ENCODE results near the gene ADCY2. TPM values are rescaled to one million over a fixed set of nuclear protein-coding genes. Genes with fewer than 3 reads are reported as not detected.

ADCY2 gene
- total RNA-seq, 2 donors from 2014 or later = not detected

DNA sequence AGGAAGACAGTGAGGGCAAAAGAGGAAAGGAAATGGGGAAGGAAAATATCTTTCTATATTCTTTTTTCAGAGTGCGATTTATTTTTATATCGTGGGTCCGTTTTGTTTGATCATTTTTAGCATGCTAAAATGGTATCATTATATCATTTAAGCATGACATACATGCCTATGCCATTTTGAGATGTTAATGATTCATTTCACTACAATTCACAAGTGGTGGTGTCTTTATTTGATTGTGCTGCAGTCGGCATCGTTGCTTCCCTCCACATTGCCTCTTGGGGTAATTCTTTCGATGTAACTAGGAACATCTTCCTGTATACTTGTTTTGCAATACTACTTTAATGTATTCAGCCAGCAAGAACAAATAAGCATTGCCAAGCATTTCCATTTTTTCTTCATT, 309.8 kb downstream of the ADCY2 start:
- no peak overlapping the region for H3K4me3 Mint-ChIP-seq
- peaks cover 3% of the 10 kb centered on the region for H3K9me3 Mint-ChIP-seq
- no peaks in the 10 kb centered on the region for H3K27me3 Mint-ChIP-seq
- no peaks in the 10 kb centered on the region for H3K36me3 Mint-ChIP-seq
- no peaks in the 10 kb centered on the region for H3K4me1 Mint-ChIP-seq (ENCODE audit: low read depth in 2 of 2)
- no peak for ATAC-seq
- DNase-seq (ENCODE audit: low spot score) = no peak
- no peak overlapping the region for H3K27ac Mint-ChIP-seq

GRCh38 chr5:7706256-7706655, 310.3 kb downstream of the ADCY2 start:
- no peak for ATAC-seq
- no peaks in the 10 kb centered on the region for H3K36me3 Mint-ChIP-seq

GRCh38 chr5:7714119-7714518, 318.2 kb downstream of the ADCY2 start:
- no peak overlapping the region for H3K4me3 Mint-ChIP-seq
- no peaks in the 10 kb centered on the region for H3K36me3 Mint-ChIP-seq
- no peak overlapping the region for H3K27ac Mint-ChIP-seq
- DNase-seq (ENCODE audit: low spot score) (no peak), ATAC-seq (no peak)
- no peaks in the 10 kb centered on the region for H3K9me3 Mint-ChIP-seq
- H3K4me1 Mint-ChIP-seq (ENCODE audit: low read depth in 2 of 2) = no peaks in the 10 kb centered on the region
- peaks cover 0 to 6% of the 10 kb centered on the region in 2 donors for H3K27me3 Mint-ChIP-seq

More at GRCh38 chr5:7706256-7706655, 310.3 kb downstream of the ADCY2 start:
- DNase-seq (ENCODE audit: low spot score) = no peak
- H3K4me3 Mint-ChIP-seq = no peak overlapping the region
- no peaks in the 10 kb centered on the region for H3K4me1 Mint-ChIP-seq (ENCODE audit: low read depth in 2 of 2)
- no peaks in the 10 kb centered on the region for H3K27me3 Mint-ChIP-seq
- H3K27ac Mint-ChIP-seq = no peak overlapping the region
- peaks cover 3% of the 10 kb centered on the region for H3K9me3 Mint-ChIP-seq

GRCh38 chr5:7714697-7715096, 318.8 kb downstream of the ADCY2 start:
- no peaks in the 10 kb centered on the region for H3K36me3 Mint-ChIP-seq
- H3K4me1 Mint-ChIP-seq (ENCODE audit: low read depth in 2 of 2) = no peaks in the 10 kb centered on the region
- DNase-seq (ENCODE audit: low spot score) (no peak), ATAC-seq (peak in 1 of 2 donors; percentile 36)
- H3K27ac Mint-ChIP-seq = no peak overlapping the region
- no peak overlapping the region for H3K4me3 Mint-ChIP-seq
- no peaks in the 10 kb centered on the region for H3K9me3 Mint-ChIP-seq
- H3K27me3 Mint-ChIP-seq = peaks cover 0 to 6% of the 10 kb centered on the region in 2 donors

DNA sequence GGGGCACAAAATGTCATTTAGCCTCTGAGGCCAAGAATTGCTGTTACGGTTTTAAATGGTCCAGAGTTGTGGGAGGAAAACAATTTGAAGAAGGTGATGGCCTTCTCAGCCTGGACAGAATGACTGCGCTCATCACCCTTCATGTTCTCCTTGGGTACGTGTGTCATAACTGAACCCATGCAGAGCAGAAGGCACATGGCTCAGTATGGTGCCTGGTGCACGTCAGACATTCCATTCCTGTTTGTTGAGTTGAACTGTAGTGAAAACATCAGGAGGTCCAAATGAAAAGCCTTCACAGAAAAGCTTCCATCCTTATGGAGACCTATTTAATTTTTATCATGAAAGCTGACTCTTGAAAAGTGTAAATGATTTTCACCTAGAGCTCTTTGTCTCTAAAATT, 321.8 kb downstream of the ADCY2 start:
- no peaks in the 10 kb centered on the region for H3K4me1 Mint-ChIP-seq (ENCODE audit: low read depth in 2 of 2)
- H3K27ac Mint-ChIP-seq = no peak overlapping the region
- H3K36me3 Mint-ChIP-seq = no peaks in the 10 kb centered on the region
- ATAC-seq = no peak
- H3K4me3 Mint-ChIP-seq = no peak overlapping the region
- H3K27me3 Mint-ChIP-seq = no peaks in the 10 kb centered on the region
- H3K9me3 Mint-ChIP-seq = peaks cover 3% of the 10 kb centered on the region
- no peak for DNase-seq (ENCODE audit: low spot score)

- Mint-ChIP-seq H3K9me3 (no peaks in the 10 kb centered on the region), H3K36me3 (no peaks in the 10 kb centered on the region), H3K4me3 (no peak overlapping the region), H3K27me3 (no peaks in the 10 kb centered on the region), H3K4me1 (ENCODE audit: low read depth in 2 of 2) (no peaks in the 10 kb centered on the region), H3K27ac (no peak overlapping the region)
- DNase-seq (ENCODE audit: low spot score) (no peak), ATAC-seq (no peak)
Measured at GRCh38 chr5:7728076-7728475, 332.1 kb downstream of the ADCY2 start.

DNA sequence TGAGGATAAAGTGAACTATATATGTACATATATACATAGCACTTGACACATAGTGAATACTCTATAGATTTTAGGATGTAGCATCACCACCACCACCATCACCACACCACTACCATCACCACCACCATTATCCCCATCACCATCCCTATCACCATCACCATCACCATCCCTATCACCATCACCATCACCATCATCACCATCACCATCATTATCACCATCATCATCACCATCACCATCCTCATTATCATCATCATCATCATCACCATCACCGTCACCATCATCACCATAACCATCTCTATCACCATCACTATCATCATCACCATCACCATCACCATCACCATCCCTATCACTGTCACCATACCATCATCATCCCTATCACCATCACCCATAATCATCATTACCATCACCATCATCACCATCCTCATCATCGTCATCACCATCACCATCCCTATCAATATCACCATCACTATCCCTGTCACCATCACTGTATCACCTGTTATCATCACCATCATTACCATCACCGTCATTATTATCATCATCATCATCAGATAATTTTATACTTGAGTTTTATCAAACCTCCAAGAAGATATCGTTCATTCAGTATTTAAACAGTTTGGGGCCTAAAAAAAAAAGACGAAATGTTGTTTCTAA, 345.6 kb downstream of the ADCY2 start:
- DNase-seq (ENCODE audit: low spot score) = no peak
- no peak overlapping the region for H3K4me3 Mint-ChIP-seq
- no peaks in the 10 kb centered on the region for H3K36me3 Mint-ChIP-seq
- no peak overlapping the region for H3K27ac Mint-ChIP-seq
- no peaks in the 10 kb centered on the region for H3K9me3 Mint-ChIP-seq
- H3K27me3 Mint-ChIP-seq = peaks cover 0 to 12% of the 10 kb centered on the region in 2 donors
- ATAC-seq = no peak
- H3K4me1 Mint-ChIP-seq (ENCODE audit: low read depth in 2 of 2) = no peaks in the 10 kb centered on the region

DNA sequence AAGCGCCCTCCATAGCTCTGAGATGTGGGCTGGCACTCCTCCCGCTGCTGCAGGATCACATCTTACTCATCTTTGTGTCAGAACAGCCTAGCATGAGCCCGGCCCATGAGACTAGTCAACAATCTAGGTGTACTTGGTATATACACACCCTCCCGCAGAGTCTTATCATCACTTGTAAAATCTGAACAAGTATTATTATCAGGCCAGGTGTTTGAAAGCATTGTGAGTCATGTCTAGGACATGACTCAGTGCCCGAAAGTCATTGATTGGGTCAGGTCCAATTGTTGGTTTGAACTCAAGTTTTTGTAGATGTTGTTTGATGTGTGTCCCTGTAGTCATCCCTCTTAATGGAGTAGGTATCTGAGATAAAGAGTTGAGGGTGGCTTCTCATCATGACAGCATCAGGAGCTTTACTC, 346.3 kb downstream of the ADCY2 start:
- no peak overlapping the region for H3K27ac Mint-ChIP-seq
- peaks cover 3 to 11% of the 10 kb centered on the region in 2 donors for H3K27me3 Mint-ChIP-seq
- H3K4me3 Mint-ChIP-seq = no peak overlapping the region
- no peaks in the 10 kb centered on the region for H3K4me1 Mint-ChIP-seq (ENCODE audit: low read depth in 2 of 2)
- H3K36me3 Mint-ChIP-seq = no peaks in the 10 kb centered on the region
- DNase-seq (ENCODE audit: low spot score) = no peak
- no peak for ATAC-seq
- no peaks in the 10 kb centered on the region for H3K9me3 Mint-ChIP-seq

DNA sequence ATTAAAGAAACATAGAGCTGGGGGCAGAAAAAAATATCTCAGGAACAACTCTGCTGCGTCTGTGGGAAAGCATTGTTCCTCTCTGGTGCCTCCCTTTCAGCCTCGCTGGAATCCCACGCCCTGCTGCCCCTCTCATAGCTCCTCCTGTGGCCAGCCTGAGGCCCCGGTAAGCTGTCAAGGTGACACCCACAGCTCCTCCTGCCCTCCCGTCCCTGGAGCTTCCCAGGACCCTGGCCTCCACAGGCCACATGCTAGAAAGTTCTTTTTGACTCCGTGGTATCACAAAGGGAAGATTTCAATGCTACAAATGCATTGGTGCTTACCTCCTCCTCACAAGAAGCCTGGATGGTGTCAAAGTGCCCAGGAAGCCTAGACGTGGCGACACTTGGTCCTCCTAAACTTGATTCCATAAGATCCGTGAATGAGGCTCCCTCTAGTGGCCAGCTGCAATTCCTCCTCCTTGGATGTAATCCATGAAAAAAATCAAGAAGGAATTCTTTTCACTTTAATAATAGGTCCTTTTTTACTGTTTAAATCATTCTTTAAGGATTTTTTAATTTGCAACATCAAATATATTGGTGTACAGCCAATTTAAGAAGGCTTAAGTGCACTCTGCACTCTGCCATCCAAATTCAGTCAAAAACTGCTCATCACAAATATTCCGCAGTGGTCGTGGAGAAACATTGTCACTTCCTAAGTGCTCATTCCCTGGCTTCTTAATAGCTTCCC, 350.1 kb downstream of the ADCY2 start:
- Mint-ChIP-seq H3K9me3 (no peaks in the 10 kb centered on the region), H3K4me1 (ENCODE audit: low read depth in 2 of 2) (no peaks in the 10 kb centered on the region), H3K36me3 (no peaks in the 10 kb centered on the region), H3K27ac (no peak overlapping the region), H3K27me3 (peaks cover 4 to 6% of the 10 kb centered on the region in 2 donors), H3K4me3 (no peak overlapping the region)
- no peak for ATAC-seq
- no peak for DNase-seq (ENCODE audit: low spot score)

DNA sequence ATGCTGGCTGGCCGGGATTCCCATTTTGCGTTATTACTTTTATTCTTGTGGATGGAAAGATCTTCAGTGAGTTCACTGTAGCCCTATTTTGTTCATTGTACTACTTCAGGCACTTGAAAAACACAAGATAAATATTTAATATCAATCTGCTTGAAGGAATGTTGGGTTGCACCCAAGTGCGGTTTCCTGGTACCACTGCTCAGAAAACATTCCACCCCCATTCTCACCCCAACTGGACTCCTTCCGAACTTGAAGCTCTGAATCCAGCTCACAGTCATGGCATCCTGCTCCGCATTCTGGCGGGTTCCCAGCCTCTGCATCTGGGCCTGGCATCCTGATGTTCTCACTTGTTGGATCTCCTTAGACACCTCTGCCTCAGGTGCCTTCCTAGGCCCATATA, 351.8 kb downstream of the ADCY2 start:
- H3K36me3 Mint-ChIP-seq = no peaks in the 10 kb centered on the region
- peaks cover 4 to 11% of the 10 kb centered on the region in 2 donors for H3K27me3 Mint-ChIP-seq
- H3K9me3 Mint-ChIP-seq = no peaks in the 10 kb centered on the region
- H3K4me3 Mint-ChIP-seq = no peak overlapping the region
- no peak overlapping the region for H3K27ac Mint-ChIP-seq
- H3K4me1 Mint-ChIP-seq (ENCODE audit: low read depth in 2 of 2) = no peaks in the 10 kb centered on the region
- ATAC-seq (no peak), DNase-seq (ENCODE audit: low spot score) (no peak)

DNA sequence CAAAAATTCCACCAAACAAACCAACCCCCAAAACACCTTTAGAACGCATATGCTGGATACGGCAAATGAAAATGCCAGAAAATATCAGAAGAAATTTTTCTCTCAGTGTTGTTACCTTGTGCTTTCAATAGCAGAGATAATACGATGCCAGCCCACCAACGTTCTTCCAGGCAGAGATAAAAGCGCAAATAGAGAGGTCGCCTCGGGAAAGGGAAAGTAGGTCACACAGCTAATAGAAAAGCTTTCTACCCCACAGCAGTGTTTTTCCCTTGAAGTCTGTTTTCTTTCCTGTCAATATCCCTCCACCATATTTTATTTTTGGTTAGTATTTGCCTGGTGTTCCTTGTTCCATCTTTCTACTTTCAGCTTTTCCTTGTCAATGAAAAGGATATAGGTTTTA, 353.7 kb downstream of the ADCY2 start:
- Mint-ChIP-seq H3K9me3 (no peaks in the 10 kb centered on the region), H3K27me3 (peaks cover 11 to 24% of the 10 kb centered on the region in 2 donors), H3K4me1 (ENCODE audit: low read depth in 2 of 2) (no peaks in the 10 kb centered on the region), H3K36me3 (no peaks in the 10 kb centered on the region), H3K27ac (no peak overlapping the region), H3K4me3 (no peak overlapping the region)
- no peak for DNase-seq (ENCODE audit: low spot score)
- no peak for ATAC-seq

DNA sequence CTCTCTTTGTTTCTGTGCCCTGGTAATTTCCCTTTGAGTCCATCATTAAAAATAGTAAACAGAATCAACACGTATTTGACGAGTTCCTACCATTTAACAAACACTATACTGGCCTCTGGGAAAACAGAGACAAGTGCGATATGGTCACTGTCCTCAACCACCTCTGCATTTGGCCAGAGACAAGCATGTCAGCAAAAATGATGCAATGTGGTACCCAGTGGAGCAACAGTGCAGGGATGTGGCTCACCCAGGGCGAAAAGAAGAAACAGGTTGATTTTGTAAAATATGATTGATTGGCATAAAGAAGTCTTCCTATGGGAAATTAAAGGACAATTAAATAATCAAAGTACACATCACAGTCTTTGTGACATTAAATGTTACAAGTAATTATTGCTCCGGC, 355.9 kb downstream of the ADCY2 start:
- H3K4me3 Mint-ChIP-seq = no peak overlapping the region

GRCh38 chr5:7753181-7753580, 357.2 kb downstream of the ADCY2 start:
- ATAC-seq (no peak), DNase-seq (ENCODE audit: low spot score) (no peak)
- Mint-ChIP-seq H3K9me3 (no peaks in the 10 kb centered on the region), H3K27me3 (peaks cover 10 to 30% of the 10 kb centered on the region in 2 donors), H3K4me1 (ENCODE audit: low read depth in 2 of 2) (no peaks in the 10 kb centered on the region), H3K27ac (no peak overlapping the region), H3K36me3 (no peaks in the 10 kb centered on the region), H3K4me3 (no peak overlapping the region)

More for the DNA sequence above, 355.9 kb downstream of the ADCY2 start:
- Mint-ChIP-seq H3K27me3 (peaks cover 14 to 30% of the 10 kb centered on the region in 2 donors), H3K36me3 (no peaks in the 10 kb centered on the region), H3K27ac (no peak overlapping the region), H3K9me3 (no peaks in the 10 kb centered on the region), H3K4me1 (ENCODE audit: low read depth in 2 of 2) (no peaks in the 10 kb centered on the region)
- ATAC-seq (no peak), DNase-seq (ENCODE audit: low spot score) (no peak)

DNA sequence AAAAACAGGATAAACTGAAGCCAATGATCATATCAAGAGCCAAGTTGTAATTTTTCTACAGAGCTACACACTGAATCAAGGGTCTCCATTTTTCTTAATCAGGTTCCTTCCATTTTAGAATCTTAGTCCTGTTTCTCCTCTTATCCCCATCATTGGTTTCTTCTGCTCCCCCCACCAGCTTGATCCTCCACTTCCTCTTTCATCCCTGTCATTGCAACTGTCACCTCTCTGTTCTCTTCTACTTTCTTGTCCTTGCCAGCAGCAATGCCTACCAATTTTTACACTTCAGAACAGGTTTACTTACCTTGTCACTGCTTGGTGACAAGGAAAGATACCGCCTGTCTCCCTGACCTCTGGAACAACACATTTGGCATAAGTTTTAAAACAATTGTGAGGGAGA, 357.7 kb downstream of the ADCY2 start:
- no peaks in the 10 kb centered on the region for H3K9me3 Mint-ChIP-seq
- H3K36me3 Mint-ChIP-seq = no peaks in the 10 kb centered on the region
- peaks cover 10 to 30% of the 10 kb centered on the region in 2 donors for H3K27me3 Mint-ChIP-seq
- DNase-seq (ENCODE audit: low spot score) = no peak
- no peak overlapping the region for H3K4me3 Mint-ChIP-seq
- no peak overlapping the region for H3K27ac Mint-ChIP-seq
- ATAC-seq = no peak
- no peaks in the 10 kb centered on the region for H3K4me1 Mint-ChIP-seq (ENCODE audit: low read depth in 2 of 2)

All from natural killer cell treated with Interleukin-12 subunit alpha and Interleukin-12 subunit beta and Interleukin-15 and Interleukin-18, amount 100 ng/mL, for 72 hours (primary cell).